Measurements from ENCODE around the gene OPCML.

OPCML gene

DNA sequence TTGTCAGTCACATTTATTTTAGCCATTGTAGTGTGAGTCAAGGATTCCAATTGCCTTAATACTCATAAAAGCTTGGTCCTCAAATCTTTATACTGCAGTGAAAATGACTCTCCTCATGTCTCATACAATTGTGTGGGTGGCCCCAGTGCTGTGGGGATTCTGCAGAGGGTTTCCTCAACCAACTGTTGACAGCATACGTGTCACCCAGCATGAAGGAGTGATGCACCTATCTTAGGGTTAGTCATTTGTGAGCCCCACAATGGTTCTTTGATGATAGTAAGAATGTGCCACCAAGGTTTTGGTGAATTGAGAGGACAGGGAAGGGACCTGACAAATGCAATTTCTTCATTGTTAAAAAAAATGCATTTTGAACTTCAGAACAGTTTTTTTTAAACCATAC lies 1046.2 kb downstream of the OPCML start:
- H3F3A ChIP-seq (ENCODE audit: low read depth), result no peaks in the 10 kb centered on the region
- H3K9me2 ChIP-seq (replicated peaks; ENCODE audit: low read depth, low read length), result no peaks in the 10 kb centered on the region
- no peak overlapping the region for H3K4me2 ChIP-seq (ENCODE audit: low read depth, low read length, poor library complexity, severe bottlenecking)
- H3K79me2 ChIP-seq (ENCODE audit: insufficient read depth, low read length), result no peaks in the 10 kb centered on the region
- TF ChIP-seq EZH2phosphoT487 (IDR thresholded peaks at IDR 0.05; ENCODE audit: borderline replicate concordance), result no peak
- TF ChIP-seq CTCF (conservative IDR thresholded peaks at IDR 0.05; ENCODE audit: low read length), result no peak
- H3K4me3 ChIP-seq (ENCODE audit: low read length, poor library complexity, severe bottlenecking), result no peak overlapping the region
- peaks cover 2% of the 10 kb centered on the region; the same call in 1 of the 2 replicates for H3K9me3 ChIP-seq (ENCODE audit: insufficient read depth, low read depth, low read length)
- H2AFZ ChIP-seq (ENCODE audit: low read length), result no peak overlapping the region
- no peaks in the 10 kb centered on the region for H4K20me1 ChIP-seq (ENCODE audit: insufficient read depth, low read length, poor library complexity, severe bottlenecking)
- H3K36me3 ChIP-seq (ENCODE audit: insufficient read depth, low read length), result no peaks in the 10 kb centered on the region
- no peaks in the 10 kb centered on the region for H3K4me1 ChIP-seq (ENCODE audit: insufficient read depth, low read length, poor library complexity, severe bottlenecking)
- no peak overlapping the region for H3K9ac ChIP-seq (ENCODE audit: low read depth, low read length, poor library complexity, severe bottlenecking)
- no peaks in the 10 kb centered on the region for H3K27me3 ChIP-seq (ENCODE audit: insufficient read depth, low read length, poor library complexity, severe bottlenecking)

GRCh38 chr11:132475026-132475425 lies 1057.3 kb downstream of the OPCML start:
- H3K9me3 ChIP-seq (ENCODE audit: insufficient read depth, low read depth, low read length), result no peaks in the 10 kb centered on the region
- H3K36me3 ChIP-seq (ENCODE audit: insufficient read depth, low read length), result no peaks in the 10 kb centered on the region
- no peaks in the 10 kb centered on the region for H3K9me2 ChIP-seq (replicated peaks; ENCODE audit: low read depth, low read length)
- H3K4me2 ChIP-seq (ENCODE audit: low read depth, low read length, poor library complexity, severe bottlenecking), result no peak overlapping the region
- no peaks in the 10 kb centered on the region for H4K20me1 ChIP-seq (ENCODE audit: insufficient read depth, low read length, poor library complexity, severe bottlenecking)
- no peaks in the 10 kb centered on the region for H3K27me3 ChIP-seq (ENCODE audit: insufficient read depth, low read length, poor library complexity, severe bottlenecking)
- H3K79me2 ChIP-seq (ENCODE audit: insufficient read depth, low read length), result no peaks in the 10 kb centered on the region
- no peaks in the 10 kb centered on the region for H3K4me1 ChIP-seq (ENCODE audit: insufficient read depth, low read length, poor library complexity, severe bottlenecking)
- no peak overlapping the region for H3K4me3 ChIP-seq (ENCODE audit: low read length, poor library complexity, severe bottlenecking)
- no peak overlapping the region for H3K9ac ChIP-seq (ENCODE audit: low read depth, low read length, poor library complexity, severe bottlenecking)
- H2AFZ ChIP-seq (ENCODE audit: low read length), result no peak overlapping the region
- H3F3A ChIP-seq (ENCODE audit: low read depth), result no peaks in the 10 kb centered on the region
- TF ChIP-seq EZH2phosphoT487 (IDR thresholded peaks at IDR 0.05; ENCODE audit: borderline replicate concordance) (no peak), CTCF (conservative IDR thresholded peaks at IDR 0.05; ENCODE audit: low read length) (no peak)

- H3K4me2 ChIP-seq (ENCODE audit: low read depth, low read length, poor library complexity, severe bottlenecking), result no peak overlapping the region
- no peaks in the 10 kb centered on the region for H3F3A ChIP-seq (ENCODE audit: low read depth)
- H2AFZ ChIP-seq (ENCODE audit: low read length), result no peak overlapping the region
- H3K9me3 ChIP-seq (ENCODE audit: insufficient read depth, low read depth, low read length), result no peaks in the 10 kb centered on the region
- no peaks in the 10 kb centered on the region for H3K9me2 ChIP-seq (replicated peaks; ENCODE audit: low read depth, low read length)
- H3K79me2 ChIP-seq (ENCODE audit: insufficient read depth, low read length), result no peaks in the 10 kb centered on the region
- TF ChIP-seq CTCF (conservative IDR thresholded peaks at IDR 0.05; ENCODE audit: low read length) (no peak), EZH2phosphoT487 (IDR thresholded peaks at IDR 0.05; ENCODE audit: borderline replicate concordance) (no peak)
- H3K9ac ChIP-seq (ENCODE audit: low read depth, low read length, poor library complexity, severe bottlenecking), result no peak overlapping the region
- no peaks in the 10 kb centered on the region for H3K27me3 ChIP-seq (ENCODE audit: insufficient read depth, low read length, poor library complexity, severe bottlenecking)
- no peaks in the 10 kb centered on the region for H3K36me3 ChIP-seq (ENCODE audit: insufficient read depth, low read length)
- H4K20me1 ChIP-seq (ENCODE audit: insufficient read depth, low read length, poor library complexity, severe bottlenecking), result no peaks in the 10 kb centered on the region
- H3K4me3 ChIP-seq (ENCODE audit: low read length, poor library complexity, severe bottlenecking), result no peak overlapping the region
- H3K4me1 ChIP-seq (ENCODE audit: insufficient read depth, low read length, poor library complexity, severe bottlenecking), result no peaks in the 10 kb centered on the region
Measured at GRCh38 chr11:132472411-132473172, 1059.7 kb downstream of the OPCML start.
